HUES48 (cell line): ENCODE measurements around the gene KHSRP.
"Not testable (repeated sequence)": the region's sequence is repeated elsewhere in the genome, so short reads cannot be mapped to it uniquely, and the experiment has no call there.

Experiments
- H3K27ac ChIP-seq: one replicate; pipeline ENCODE4 v1.7.0; 2013; ENCODE audit warnings: low read depth, low read length, inconsistent platforms
- H3K27me3 ChIP-seq: 2 replicates; pipeline ENCODE4 v1.6.1; 2013; ENCODE audit warnings: mild to moderate bottlenecking, low read length; ENCODE audit not compliant: control insufficient read depth, insufficient read depth
- H3K36me3 ChIP-seq: 2 replicates; pipeline ENCODE4 v1.6.1; 2013; ENCODE audit warnings: low read length; ENCODE audit not compliant: control insufficient read depth, insufficient read depth
- H3K4me1 ChIP-seq: 2 replicates; pipeline ENCODE4 v1.6.1; 2013; ENCODE audit warnings: mild to moderate bottlenecking, low read length; ENCODE audit not compliant: control insufficient read depth, insufficient read depth
- H3K4me3 ChIP-seq: 2 replicates; pipeline ENCODE4 v1.5.1; 2013; ENCODE audit warnings: mild to moderate bottlenecking, low read depth, low read length
- H3K9ac ChIP-seq: 2 replicates; pipeline ENCODE4 v1.6.1; 2013; ENCODE audit warnings: mild to moderate bottlenecking, low read depth, low read length, moderate library complexity
- H3K9me3 ChIP-seq: 2 replicates; pipeline ENCODE4 v1.6.1; 2013; ENCODE audit warnings: low read length; ENCODE audit not compliant: control insufficient read depth, insufficient read depth

KHSRP gene

GRCh38 chr19:6406401-6406800 is 18.2 kb downstream of the KHSRP start:
- H3K4me3 ChIP-seq: no peak overlapping the region
- H3K27me3 ChIP-seq: no peaks in the 10 kb centered on the region
- H3K9ac ChIP-seq: no peak overlapping the region
- no peak overlapping the region for H3K27ac ChIP-seq
- H3K4me1 ChIP-seq: no peaks in the 10 kb centered on the region
- H3K36me3 ChIP-seq: no peaks in the 10 kb centered on the region
- H3K9me3 ChIP-seq: no peaks in the 10 kb centered on the region

GRCh38 chr19:6402837-6403608 is 21.6 kb downstream of the KHSRP start:
- Histone ChIP-seq H3K9me3 (no peaks in the 10 kb centered on the region), H3K27me3 (no peaks in the 10 kb centered on the region), H3K36me3 (no peaks in the 10 kb centered on the region), H3K27ac (no peak overlapping the region), H3K4me3 (no peak overlapping the region), H3K4me1 (no peaks in the 10 kb centered on the region), H3K9ac (no peak overlapping the region)

GRCh38 chr19:6402058-6402457 is 22.6 kb downstream of the KHSRP start:
- no peaks in the 10 kb centered on the region for H3K9me3 ChIP-seq
- no peak overlapping the region for H3K9ac ChIP-seq
- H3K4me1 ChIP-seq: no peaks in the 10 kb centered on the region
- no peak overlapping the region for H3K27ac ChIP-seq
- H3K4me3 ChIP-seq: no peak overlapping the region
- H3K27me3 ChIP-seq: no peaks in the 10 kb centered on the region
- H3K36me3 ChIP-seq: no peaks in the 10 kb centered on the region

- not testable (repeated sequence) for H3K4me3 ChIP-seq, H3K36me3 ChIP-seq, H3K9me3 ChIP-seq, H3K9ac ChIP-seq, H3K27me3 ChIP-seq, H3K27ac ChIP-seq, H3K4me1 ChIP-seq
Measured at GRCh38 chr19:6400062-6400944, 24.3 kb downstream of the KHSRP start.

GRCh38 chr19:6396305-6396704 is 28.3 kb downstream of the KHSRP start:
- peaks cover 6% of the 10 kb centered on the region for H3K4me1 ChIP-seq
- peaks cover 6% of the 10 kb centered on the region for H3K36me3 ChIP-seq
- no peak overlapping the region for H3K27ac ChIP-seq
- no peak overlapping the region for H3K9ac ChIP-seq
- H3K4me3 ChIP-seq: no peak overlapping the region
- H3K27me3 ChIP-seq: no peaks in the 10 kb centered on the region
- no peaks in the 10 kb centered on the region for H3K9me3 ChIP-seq

- Histone ChIP-seq H3K36me3 (peaks cover 14% of the 10 kb centered on the region), H3K9me3 (no peaks in the 10 kb centered on the region), H3K9ac (no peak overlapping the region), H3K4me1 (peaks cover 6% of the 10 kb centered on the region), H3K27me3 (no peaks in the 10 kb centered on the region), H3K27ac (peak overlapping the region; percentile 98), H3K4me3 (no peak overlapping the region)
Measured at GRCh38 chr19:6394831-6395230, 29.8 kb downstream of the KHSRP start.

GRCh38 chr19:6393983-6394412 is 30.6 kb downstream of the KHSRP start:
- Histone ChIP-seq H3K4me3 (peak overlapping the region; percentile 92), H3K27ac (peak overlapping the region; percentile 98), H3K9me3 (no peaks in the 10 kb centered on the region), H3K4me1 (peaks cover 6% of the 10 kb centered on the region), H3K27me3 (no peaks in the 10 kb centered on the region), H3K9ac (peak overlapping the region; percentile 63), H3K36me3 (peaks cover 22% of the 10 kb centered on the region)

GRCh38 chr19:6393074-6393982 is 31.3 kb downstream of the KHSRP start, which contains the start of gene GTF2F1:
Gene GTF2F1 (minus strand): TSS chr19:6393164. CDS start chr19:6392995, 169 bp downstream.
- H3K9me3 ChIP-seq: no peaks in the 10 kb centered on the region
- peak within 1 kb of the TSS; percentile 98 for H3K27ac ChIP-seq
- no peaks in the 10 kb centered on the region for H3K27me3 ChIP-seq
- peak within 1 kb of the TSS; percentile 92 for H3K4me3 ChIP-seq
- peak within 1 kb of the TSS; percentile 68 for H3K9ac ChIP-seq
- H3K4me1 ChIP-seq: peaks cover 6% of the 10 kb centered on the region
- peaks cover 29% of the 10 kb centered on the region for H3K36me3 ChIP-seq

GRCh38 chr19:6392221-6393073 is 32.2 kb downstream of the KHSRP start:
- H3K9me3 ChIP-seq: no peaks in the 10 kb centered on the region
- peak overlapping the region; percentile 98 for H3K27ac ChIP-seq
- peaks cover 36% of the 10 kb centered on the region for H3K36me3 ChIP-seq
- H3K9ac ChIP-seq: peak overlapping the region; percentile 68
- H3K4me1 ChIP-seq: peaks cover 6% of the 10 kb centered on the region
- H3K27me3 ChIP-seq: no peaks in the 10 kb centered on the region
- peak overlapping the region; percentile 92 for H3K4me3 ChIP-seq

GRCh38 chr19:6387372-6387771 is 37.2 kb downstream of the KHSRP start:
- no peaks in the 10 kb centered on the region for H3K9me3 ChIP-seq
- no peaks in the 10 kb centered on the region for H3K4me1 ChIP-seq
- no peak overlapping the region for H3K4me3 ChIP-seq
- H3K36me3 ChIP-seq: peaks cover 78% of the 10 kb centered on the region
- no peaks in the 10 kb centered on the region for H3K27me3 ChIP-seq
- H3K9ac ChIP-seq: no peak overlapping the region
- H3K27ac ChIP-seq: no peak overlapping the region
